ENCODE data around the gene LAMA1.

GRCh38 chr18:7035807-7036206, 81.8 kb downstream of the LAMA1 start:
- TF ChIP-seq CTCF (IDR thresholded peaks at IDR 0.05; ENCODE audit: borderline replicate concordance, extremely low read depth, low read length, poor library complexity, severe bottlenecking) (no peak), EZH2 (IDR thresholded peaks at IDR 0.05; ENCODE audit: borderline replicate concordance, low read depth, low read length, severe bottlenecking) (no peak)
